PC-3 (cell line): ENCODE data around the gene PSMB10.

ENCODE experiments used
- EZH2 ChIP-seq: fragments of 300-600 bp; sonication (generic); IDR thresholded peaks from one replicate; pipeline ENCODE4 v1.6.1; 2017; ENCODE audit warnings: antibody characterized with exemption, mild to moderate bottlenecking, low read length; ENCODE audit not compliant: unreplicated experiment
- EZH2phosphoT487 ChIP-seq: fragments of 300-600 bp; sonication (generic); IDR thresholded peaks from 2 replicates; pipeline ENCODE4 v1.6.1; 2018; ENCODE audit warnings: mild to moderate bottlenecking, antibody characterized with exemption, low read length, borderline replicate concordance
- TF ChIP-seq, protein P1 (sequence below): fragments of 300-600 bp; sonication (generic); conservative IDR thresholded peaks from 2 replicates; pipeline ENCODE4 v1.5.1; 2017; ENCODE audit warnings: antibody characterized with exemption, low read depth, mild to moderate bottlenecking, low read length

DNA sequence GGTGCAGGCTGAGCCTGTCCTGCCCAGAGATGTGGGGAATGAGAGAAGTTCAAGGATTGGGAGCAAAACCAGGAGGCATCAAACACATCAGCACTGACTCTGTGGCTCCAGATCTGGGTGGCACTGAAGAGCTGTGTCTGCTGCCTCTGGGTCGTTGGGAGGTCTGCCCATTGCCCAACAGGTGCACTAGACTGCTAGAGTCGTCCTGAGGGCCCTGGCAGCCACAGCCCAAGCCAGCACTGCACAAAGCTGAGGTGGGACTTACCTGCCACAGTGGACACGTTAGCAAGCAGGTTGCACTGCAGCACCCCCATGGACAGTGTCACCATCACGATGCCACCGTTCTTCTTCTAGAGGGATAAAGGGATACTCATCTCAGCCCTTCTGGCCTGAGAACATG lies 40.4 kb upstream of the PSMB10 start:
- TF ChIP-seq, protein P1, sequence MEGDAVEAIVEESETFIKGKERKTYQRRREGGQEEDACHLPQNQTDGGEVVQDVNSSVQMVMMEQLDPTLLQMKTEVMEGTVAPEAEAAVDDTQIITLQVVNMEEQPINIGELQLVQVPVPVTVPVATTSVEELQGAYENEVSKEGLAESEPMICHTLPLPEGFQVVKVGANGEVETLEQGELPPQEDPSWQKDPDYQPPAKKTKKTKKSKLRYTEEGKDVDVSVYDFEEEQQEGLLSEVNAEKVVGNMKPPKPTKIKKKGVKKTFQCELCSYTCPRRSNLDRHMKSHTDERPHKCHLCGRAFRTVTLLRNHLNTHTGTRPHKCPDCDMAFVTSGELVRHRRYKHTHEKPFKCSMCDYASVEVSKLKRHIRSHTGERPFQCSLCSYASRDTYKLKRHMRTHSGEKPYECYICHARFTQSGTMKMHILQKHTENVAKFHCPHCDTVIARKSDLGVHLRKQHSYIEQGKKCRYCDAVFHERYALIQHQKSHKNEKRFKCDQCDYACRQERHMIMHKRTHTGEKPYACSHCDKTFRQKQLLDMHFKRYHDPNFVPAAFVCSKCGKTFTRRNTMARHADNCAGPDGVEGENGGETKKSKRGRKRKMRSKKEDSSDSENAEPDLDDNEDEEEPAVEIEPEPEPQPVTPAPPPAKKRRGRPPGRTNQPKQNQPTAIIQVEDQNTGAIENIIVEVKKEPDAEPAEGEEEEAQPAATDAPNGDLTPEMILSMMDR: no peak
- TF ChIP-seq EZH2 (no peak), EZH2phosphoT487 (no peak)
